A673 (cell line): ENCODE results near the gene GOLGA7B.

Source experiments
- EZH2 ChIP-seq: fragments of 200-600 bp; sonication (generic); IDR thresholded peaks from 2 replicates; pipeline ENCODE4 v1.6.1; 2017; ENCODE audit warnings: borderline replicate concordance, low read depth, mild to moderate bottlenecking, mixed read lengths, antibody characterized with exemption, low read length; ENCODE audit not compliant: poor library complexity, severe bottlenecking
- TF ChIP-seq, protein P1 (sequence below): fragments of 300-800, 200-600 bp; sonication (generic); conservative IDR thresholded peaks from 2 replicates; pipeline ENCODE4 v1.5.1; 2017; ENCODE audit warnings: low read depth, mild to moderate bottlenecking, antibody characterized with exemption, low read length, moderate library complexity, mixed read lengths

GRCh38 chr10:97874332-97874731, 24.7 kb downstream of the GOLGA7B start:
- TF ChIP-seq, protein P1, sequence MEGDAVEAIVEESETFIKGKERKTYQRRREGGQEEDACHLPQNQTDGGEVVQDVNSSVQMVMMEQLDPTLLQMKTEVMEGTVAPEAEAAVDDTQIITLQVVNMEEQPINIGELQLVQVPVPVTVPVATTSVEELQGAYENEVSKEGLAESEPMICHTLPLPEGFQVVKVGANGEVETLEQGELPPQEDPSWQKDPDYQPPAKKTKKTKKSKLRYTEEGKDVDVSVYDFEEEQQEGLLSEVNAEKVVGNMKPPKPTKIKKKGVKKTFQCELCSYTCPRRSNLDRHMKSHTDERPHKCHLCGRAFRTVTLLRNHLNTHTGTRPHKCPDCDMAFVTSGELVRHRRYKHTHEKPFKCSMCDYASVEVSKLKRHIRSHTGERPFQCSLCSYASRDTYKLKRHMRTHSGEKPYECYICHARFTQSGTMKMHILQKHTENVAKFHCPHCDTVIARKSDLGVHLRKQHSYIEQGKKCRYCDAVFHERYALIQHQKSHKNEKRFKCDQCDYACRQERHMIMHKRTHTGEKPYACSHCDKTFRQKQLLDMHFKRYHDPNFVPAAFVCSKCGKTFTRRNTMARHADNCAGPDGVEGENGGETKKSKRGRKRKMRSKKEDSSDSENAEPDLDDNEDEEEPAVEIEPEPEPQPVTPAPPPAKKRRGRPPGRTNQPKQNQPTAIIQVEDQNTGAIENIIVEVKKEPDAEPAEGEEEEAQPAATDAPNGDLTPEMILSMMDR, result no peak
- no peak for TF ChIP-seq EZH2
